ENCODE data around the gene UNK. TPM values are rescaled to one million over a fixed set of nuclear protein-coding genes. Genes with fewer than 3 reads are reported as not detected.

Gene UNK
- total and polyA plus RNA-seq, 2 of the 13 experiments (the other 11 are each of a cell fraction or from before 2014, with no cell fraction given): 31.6 to 33.0 TPM

DNA sequence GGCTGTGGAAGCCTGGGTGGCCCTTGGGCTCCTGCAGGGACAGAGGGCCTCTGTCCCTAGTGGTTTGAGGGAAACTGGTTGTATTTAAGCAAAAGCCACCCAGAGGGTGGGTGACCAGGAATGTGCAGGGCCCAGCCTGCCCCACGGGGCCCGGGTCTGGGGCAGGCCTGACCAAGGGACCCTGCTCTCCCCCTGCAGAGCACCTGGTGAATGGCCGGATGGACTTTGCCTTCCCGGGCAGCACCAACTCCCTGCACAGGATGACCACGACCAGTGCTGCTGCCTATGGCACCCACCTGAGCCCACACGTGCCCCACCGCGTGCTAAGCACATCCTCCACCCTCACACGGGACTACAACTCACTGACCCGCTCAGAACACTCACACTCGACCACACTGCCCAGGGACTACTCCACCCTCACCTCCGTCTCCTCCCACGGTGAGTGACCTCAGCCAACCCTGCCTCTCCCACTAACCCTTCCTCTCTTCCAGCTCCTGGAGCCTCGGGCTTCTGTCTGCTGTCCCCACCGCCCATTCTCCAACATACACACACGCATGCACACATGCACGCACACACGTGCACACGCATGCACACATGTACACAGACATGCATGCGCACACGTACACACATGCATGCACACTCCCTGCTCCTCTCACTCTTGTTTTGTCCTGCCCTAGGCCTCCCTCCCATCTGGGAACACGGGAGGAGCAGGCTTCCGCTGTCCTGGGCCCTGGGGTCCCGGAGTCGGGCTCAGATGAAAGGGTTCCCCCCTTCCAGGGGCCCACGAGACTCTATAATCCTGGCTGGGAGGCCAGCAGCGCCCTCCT lies 30.0 kb upstream of the UNK start (continued):
- TF ChIP-seq, protein P1, sequence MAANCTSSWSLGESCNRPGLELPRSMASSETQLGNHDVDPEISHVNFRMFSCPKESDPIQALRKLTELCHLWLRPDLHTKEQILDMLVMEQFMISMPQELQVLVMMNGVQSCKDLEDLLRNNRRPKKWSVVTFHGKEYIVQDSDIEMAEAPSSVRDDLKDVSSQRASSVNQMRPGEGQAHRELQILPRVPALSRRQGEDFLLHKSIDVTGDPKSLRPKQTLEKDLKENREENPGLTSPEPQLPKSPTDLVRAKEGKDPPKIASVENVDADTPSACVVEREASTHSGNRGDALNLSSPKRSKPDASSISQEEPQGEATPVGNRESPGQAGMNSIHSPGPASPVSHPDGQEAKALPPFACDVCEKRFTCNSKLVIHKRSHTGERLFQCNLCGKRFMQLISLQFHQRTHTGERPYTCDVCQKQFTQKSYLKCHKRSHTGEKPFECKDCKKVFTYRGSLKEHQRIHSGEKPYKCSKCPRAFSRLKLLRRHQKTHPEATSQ (CRISPR knock-in tag; IDR thresholded peaks at IDR 0.05; ENCODE audit: borderline replicate concordance): 0 out of 2 replicates have a peak, but pooled peaks have one; percentile 16
- TF ChIP-seq SOX5 (CRISPR knock-in tag; IDR thresholded peaks at IDR 0.05; ENCODE audit: borderline replicate concordance) (peak; percentile 69), CREM (IDR thresholded peaks at IDR 0.05) (no peak), CREM (CRISPR knock-in tag; IDR thresholded peaks at IDR 0.05) (no peak), ZNF441 (CRISPR knock-in tag; IDR thresholded peaks at IDR 0.05; ENCODE audit: borderline replicate concordance) (0 out of 2 replicates have a peak, but pooled peaks have one; percentile 82), ZNF510 (CRISPR knock-in tag; IDR thresholded peaks at IDR 0.05; ENCODE audit: low read depth) (no peak; the same call in none of the 2 replicates), ZNF556 (CRISPR knock-in tag; IDR thresholded peaks at IDR 0.05; ENCODE audit: borderline replicate concordance) (peak; percentile 82; the same call in 1 of the 2 replicates), TCF7L2 (IDR thresholded peaks at IDR 0.05; ENCODE audit: low read depth, low read length) (no peak), NCOA2 (CRISPR knock-in tag; IDR thresholded peaks at IDR 0.05) (peak; percentile 56), STAG1 (CRISPR knock-in tag; IDR thresholded peaks at IDR 0.05) (no peak; the same call in 1 of the 2 replicates), KAT8 (CRISPR knock-in tag; IDR thresholded peaks at IDR 0.05) (peak; percentile 56), YEATS4 (CRISPR knock-in tag; IDR thresholded peaks at IDR 0.05; ENCODE audit: borderline replicate concordance) (peak; percentile 14; the same call in 1 of the 2 replicates), YY1 (IDR thresholded peaks at IDR 0.05; ENCODE audit: insufficient read depth, insufficient replicate concordance, low read depth, low read length) (peak; percentile 64), SETDB1 (CRISPR knock-in tag; IDR thresholded peaks at IDR 0.05; ENCODE audit: borderline replicate concordance) (no peak), RARA (CRISPR knock-in tag; IDR thresholded peaks at IDR 0.05) (peak; percentile 54; the same call in 1 of the 2 replicates), NFKBIZ (CRISPR knock-in tag; IDR thresholded peaks at IDR 0.05) (peak; percentile 63; the same call in 1 of the 2 replicates), NAIF1 (CRISPR knock-in tag; IDR thresholded peaks at IDR 0.05; ENCODE audit: borderline replicate concordance) (no peak), NR2C2 (CRISPR knock-in tag; IDR thresholded peaks at IDR 0.05; ENCODE audit: borderline replicate concordance) (no peak; the same call in 1 of the 2 replicates), NKX3-1 (CRISPR knock-in tag; IDR thresholded peaks at IDR 0.05) (0 out of 2 replicates have a peak, but pooled peaks have one; percentile 9), MXI1 (IDR thresholded peaks at IDR 0.05; ENCODE audit: borderline replicate concordance, low read depth, low read length) (peak; percentile 9; the same call in 1 of the 3 replicates), ELF4 (CRISPR knock-in tag; IDR thresholded peaks at IDR 0.05; ENCODE audit: borderline replicate concordance) (no peak), XBP1 (CRISPR knock-in tag; IDR thresholded peaks at IDR 0.05) (no peak)
- TF ChIP-seq, protein P2, sequence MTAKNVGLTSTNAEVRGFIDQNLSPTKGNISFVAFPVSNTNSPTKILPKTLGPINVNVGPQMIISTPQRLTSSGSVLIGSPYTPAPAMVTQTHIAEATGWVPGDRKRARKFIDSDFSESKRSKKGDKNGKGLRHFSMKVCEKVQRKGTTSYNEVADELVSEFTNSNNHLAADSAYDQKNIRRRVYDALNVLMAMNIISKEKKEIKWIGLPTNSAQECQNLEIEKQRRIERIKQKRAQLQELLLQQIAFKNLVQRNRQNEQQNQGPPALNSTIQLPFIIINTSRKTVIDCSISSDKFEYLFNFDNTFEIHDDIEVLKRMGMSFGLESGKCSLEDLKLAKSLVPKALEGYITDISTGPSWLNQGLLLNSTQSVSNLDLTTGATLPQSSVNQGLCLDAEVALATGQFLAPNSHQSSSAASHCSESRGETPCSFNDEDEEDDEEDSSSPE (CRISPR knock-in tag; IDR thresholded peaks at IDR 0.05): peak; percentile 68
- TF ChIP-seq, protein P3, sequence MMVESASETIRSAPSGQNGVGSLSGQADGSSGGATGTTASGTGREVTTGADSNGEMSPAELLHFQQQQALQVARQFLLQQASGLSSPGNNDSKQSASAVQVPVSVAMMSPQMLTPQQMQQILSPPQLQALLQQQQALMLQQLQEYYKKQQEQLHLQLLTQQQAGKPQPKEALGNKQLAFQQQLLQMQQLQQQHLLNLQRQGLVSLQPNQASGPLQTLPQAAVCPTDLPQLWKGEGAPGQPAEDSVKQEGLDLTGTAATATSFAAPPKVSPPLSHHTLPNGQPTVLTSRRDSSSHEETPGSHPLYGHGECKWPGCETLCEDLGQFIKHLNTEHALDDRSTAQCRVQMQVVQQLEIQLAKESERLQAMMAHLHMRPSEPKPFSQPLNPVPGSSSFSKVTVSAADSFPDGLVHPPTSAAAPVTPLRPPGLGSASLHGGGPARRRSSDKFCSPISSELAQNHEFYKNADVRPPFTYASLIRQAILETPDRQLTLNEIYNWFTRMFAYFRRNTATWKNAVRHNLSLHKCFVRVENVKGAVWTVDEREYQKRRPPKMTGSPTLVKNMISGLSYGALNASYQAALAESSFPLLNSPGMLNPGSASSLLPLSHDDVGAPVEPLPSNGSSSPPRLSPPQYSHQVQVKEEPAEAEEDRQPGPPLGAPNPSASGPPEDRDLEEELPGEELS (CRISPR knock-in tag; IDR thresholded peaks at IDR 0.05): no peak

Measured in HepG2 (cell line).